B cell (primary cell): ENCODE measurements around the gene HOXC13. TPM values are rescaled to one million over a fixed set of nuclear protein-coding genes. Genes with fewer than 3 reads are reported as not detected.
A peak's percentile ranks its signal among the peaks of the same experiment; 100 is the strongest.

Experiments
- ATAC-seq: fragments of 200-7000 bp; cut with Tn5 transposase; one replicate; pipeline ENCODE4 v1.10.0; 2021; ENCODE audit warnings: low read depth, mild to moderate bottlenecking, moderate number of reproducible peaks, moderate library complexity
- CTCF ChIA-PET: fragments of 350-600 bp; sonication (Branson Sonifier 250); formaldehyde crosslinking; loops from one replicate; lab custom pipeline; 2021; ENCODE audit warnings: antibody characterized with exemption, inconsistent platforms; lab: Charles Lee
- POLR2A ChIA-PET: fragments of 350-600 bp; sonication (Branson Sonifier 250); formaldehyde crosslinking; loops from one replicate; lab custom pipeline; 2021; ENCODE audit warnings: antibody characterized with exemption; lab: Charles Lee
- DNase-seq: peaks from one replicate; pipeline ENCODE4 v3.0.0; 2013
- H2AFZ ChIP-seq: 2 replicates; pipeline ENCODE4 v1.6.1; 2012; ENCODE audit warnings: mild to moderate bottlenecking, low read depth, low read length; ENCODE audit not compliant: insufficient read depth, poor library complexity, severe bottlenecking
- H3K27ac ChIP-seq, 2 donors: 1 replicate in 1 of 2; 2 replicates in 1 of 2; pipeline ENCODE4 v1.5.1; 2012 to 2013; ENCODE audit warnings: low read length in 2 of 2, mild to moderate bottlenecking in 2 of 2, moderate library complexity in 1 of 2
- H3K27me3 ChIP-seq, 4 experiments: fragments of 200-600 bp in 1 of 4; sonication (generic) in 1 of 4; replicated peaks in 1 of 4; 1 replicate in 2 of 4; 2 replicates in 2 of 4; pipeline versions ENCODE4 v1.6.1 to v1.7.0; 2013 to 2016; ENCODE audit warnings: low read length in 3 of 4, mild to moderate bottlenecking in 2 of 4, mixed read lengths in 1 of 4, moderate library complexity in 1 of 4; ENCODE audit not compliant: insufficient read depth in 4 of 4, control insufficient read depth in 3 of 4; ENCODE audit errors: control extremely low read depth in 1 of 4
- H3K36me3 ChIP-seq, 2 experiments: replicated peaks in 1 of 2; 1 replicate in 1 of 2; 2 replicates in 1 of 2; pipeline versions ENCODE4 v1.6.1 to v1.7.1; 2013; ENCODE audit warnings: low read length in 1 of 2; ENCODE audit not compliant: insufficient read depth in 2 of 2, control insufficient read depth in 1 of 2; ENCODE audit errors: control extremely low read depth in 1 of 2, extremely low read depth in 1 of 2
- H3K4me1 ChIP-seq, 2 donors: fragments of 200-600 bp in 1 of 2; sonication (generic) in 1 of 2; 1 replicate in 1 of 2; 2 replicates in 1 of 2; pipeline versions ENCODE4 v1.5.1 to v1.6.1; 2013 to 2017; ENCODE audit warnings: low read length in 2 of 2; ENCODE audit not compliant: control insufficient read depth in 2 of 2, insufficient read depth in 2 of 2
- H3K4me2 ChIP-seq: replicated peaks from 2 replicates; pipeline ENCODE3; 2012; ENCODE audit warnings: mild to moderate bottlenecking, low read depth, low read length; ENCODE audit not compliant: poor library complexity, severe bottlenecking
- H3K4me3 ChIP-seq, 5 experiments: fragments of 200-600 bp in 1 of 5; sonication (generic) in 1 of 5; 1 replicate in 3 of 5; 2 replicates in 2 of 5; pipeline versions ENCODE4 v1.5.1 to v1.7.0; 2011 to 2016; ENCODE audit warnings: low read length in 4 of 5, mild to moderate bottlenecking in 4 of 5, low read depth in 2 of 5, control low read depth in 1 of 5, moderate library complexity in 1 of 5; ENCODE audit not compliant: insufficient read depth in 1 of 5; ENCODE audit errors: control extremely low read depth in 1 of 5, extremely low read depth in 1 of 5
- H3K79me2 ChIP-seq: fragments of 200-600 bp; sonication (generic); one replicate; pipeline ENCODE4 v1.6.0; 2016; ENCODE audit warnings: low read length; ENCODE audit not compliant: control insufficient read depth, insufficient read depth
- H3K9ac ChIP-seq: fragments of 200-600 bp; sonication (generic); 2 replicates; pipeline ENCODE4 v1.6.1; 2017; ENCODE audit warnings: mild to moderate bottlenecking, low read length, moderate library complexity
- H3K9me3 ChIP-seq, 3 donors: one replicate each; pipeline versions ENCODE4 v1.6.1 to v1.7.1; 2013; ENCODE audit warnings: low read length in 2 of 3; ENCODE audit not compliant: control insufficient read depth in 2 of 3, insufficient read depth in 1 of 3; ENCODE audit errors: control extremely low read depth in 1 of 3
- H4K20me1 ChIP-seq: 2 replicates; pipeline ENCODE4 v1.6.0; 2012; ENCODE audit warnings: mild to moderate bottlenecking, low read length; ENCODE audit not compliant: insufficient read depth, control insufficient read depth, poor library complexity, severe bottlenecking
- H3K27ac Mint-ChIP-seq: one replicate; pipeline ENCODE4 v1.8.0; 2021; ENCODE audit warnings: mixed read lengths
- H3K27me3 Mint-ChIP-seq: one replicate; pipeline ENCODE4 v1.8.0; 2021; ENCODE audit warnings: mixed read lengths
- H3K4me1 Mint-ChIP-seq: one replicate; pipeline ENCODE4 v1.8.0; 2021; ENCODE audit warnings: mixed read lengths
- H3K4me3 Mint-ChIP-seq: one replicate; pipeline ENCODE4 v1.8.0; 2021; ENCODE audit warnings: mixed read lengths
- H3K9me3 Mint-ChIP-seq: one replicate; pipeline ENCODE4 v1.8.0; 2022; ENCODE audit warnings: mixed read lengths; ENCODE audit not compliant: insufficient read depth
- EZH2 ChIP-seq: IDR thresholded peaks from 2 replicates; pipeline ENCODE4 v1.6.1; 2012; ENCODE audit warnings: borderline replicate concordance, low read depth, mild to moderate bottlenecking, moderate library complexity, low read length; ENCODE audit not compliant: insufficient read depth, poor library complexity, severe bottlenecking
- WGBS: methylation state at CpG from one replicate; pipeline ENCODE4 v1.1.5; 2013; ENCODE audit warnings: missing lambda C conversion rate; ENCODE audit not compliant: insufficient coverage; 5-methylcytosine and 5-hydroxymethylcytosine counted together
- intact Hi-C: fragments of 100-400 bp; cut with micrococcal nuclease; formaldehyde crosslinking; loops from one replicate; pipeline ENCODE4 v1.10.0; 2022
- polyA plus RNA-seq: library from polyadenylated mRNA; depleted of rRNA; stranded (reverse); fragments of >200 nt; gene quantifications from 2 replicates; pipeline ENCODE4 v1.2.3, GENCODE V29; 2012
- total RNA-seq, 2 donors: library from RNA; stranded (reverse); fragments of 120-200 nt in 1 of 2; gene quantifications; 1 replicate in 1 of 2; 2 replicates in 1 of 2; pipeline versions ENCODE4 v1.2.3 to v1.2.4, GENCODE V29; 2013 to 2022
- TF ChIP-seq, protein P1 (sequence below): fragments of 200-600 bp; IDR thresholded peaks from one replicate; pipeline ENCODE4 v1.8.0; 2022; ENCODE audit warnings: antibody characterized with exemption, mild to moderate bottlenecking

Gene HOXC13
- total and polyA plus RNA-seq, 2 donors (not counting 1 experiment from before 2014, with no cell fraction given), result not detected

DNA sequence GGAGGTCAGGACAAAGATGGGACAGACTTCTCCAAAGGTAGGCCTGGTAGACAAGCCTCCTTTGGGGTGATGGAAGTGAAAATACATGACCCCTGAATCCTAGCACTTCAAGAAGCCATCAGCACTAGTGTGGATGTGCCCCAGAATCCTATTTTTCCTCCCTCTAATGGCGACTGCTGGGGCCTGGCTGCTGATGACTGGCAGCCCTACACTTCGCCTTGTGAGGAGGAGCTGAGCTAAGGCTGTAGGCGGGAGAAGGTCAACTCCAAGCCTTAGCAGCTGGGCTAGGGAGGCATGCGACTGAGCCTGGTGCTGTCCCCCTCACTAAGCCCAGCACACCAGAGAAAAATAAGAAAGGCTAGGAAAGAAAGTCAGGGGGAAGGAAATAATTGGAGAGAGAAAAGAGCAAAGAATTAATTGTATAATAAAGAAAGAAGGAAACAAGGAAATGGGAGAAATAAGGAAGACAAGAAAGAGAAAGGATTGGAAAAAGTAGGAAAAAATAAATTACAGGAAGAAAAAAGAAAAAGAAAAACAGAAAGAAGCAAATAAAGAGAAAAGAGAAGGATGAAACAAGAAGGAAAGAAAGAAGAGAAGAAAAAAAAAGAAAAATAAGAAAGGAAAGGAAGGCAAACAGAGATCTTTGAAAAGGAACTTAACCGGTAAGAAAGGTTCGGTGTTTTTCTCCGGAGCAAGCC, 41.6 kb downstream of the HOXC13 start:
- Histone ChIP-seq H3K9me3 (peaks cover 0 to 78% (median 16%) of the 10 kb centered on the region in 3 donors), H3K27ac (no peak overlapping the region), H3K4me1 (peaks cover 22 to 31% of the 10 kb centered on the region in 2 donors), H2AFZ (no peak overlapping the region), H3K27me3 (peaks cover 0 to 97% (median 89%) of the 10 kb centered on the region in 4 experiments), H4K20me1 (no peaks in the 10 kb centered on the region), H3K79me2 (no peaks in the 10 kb centered on the region), H3K9ac (no peak overlapping the region), H3K4me3 (peak overlapping the region in 1 of 5 experiments; percentile 3), H3K36me3 (no peaks in the 10 kb centered on the region), H3K4me2 (no peak overlapping the region)
- no peak for DNase-seq
- intact Hi-C loops, result no loop called here
- CTCF ChIA-PET, result interaction anchor here (1.5 kb wide), 1 partner anchor 22 kb away, joined by 4 read pairs; no protein-coding TSS in a partner anchor
- Mint-ChIP-seq H3K27me3 (peaks cover 82% of the 10 kb centered on the region), H3K9me3 (no peaks in the 10 kb centered on the region), H3K4me1 (peaks cover 10% of the 10 kb centered on the region), H3K4me3 (no peak overlapping the region), H3K27ac (no peak overlapping the region)
- no peak for ATAC-seq
- 10% methylated on average over 5 of the region's 7 CpGs for WGBS
- TF ChIP-seq EZH2, result no peak
- TF ChIP-seq, protein P1, sequence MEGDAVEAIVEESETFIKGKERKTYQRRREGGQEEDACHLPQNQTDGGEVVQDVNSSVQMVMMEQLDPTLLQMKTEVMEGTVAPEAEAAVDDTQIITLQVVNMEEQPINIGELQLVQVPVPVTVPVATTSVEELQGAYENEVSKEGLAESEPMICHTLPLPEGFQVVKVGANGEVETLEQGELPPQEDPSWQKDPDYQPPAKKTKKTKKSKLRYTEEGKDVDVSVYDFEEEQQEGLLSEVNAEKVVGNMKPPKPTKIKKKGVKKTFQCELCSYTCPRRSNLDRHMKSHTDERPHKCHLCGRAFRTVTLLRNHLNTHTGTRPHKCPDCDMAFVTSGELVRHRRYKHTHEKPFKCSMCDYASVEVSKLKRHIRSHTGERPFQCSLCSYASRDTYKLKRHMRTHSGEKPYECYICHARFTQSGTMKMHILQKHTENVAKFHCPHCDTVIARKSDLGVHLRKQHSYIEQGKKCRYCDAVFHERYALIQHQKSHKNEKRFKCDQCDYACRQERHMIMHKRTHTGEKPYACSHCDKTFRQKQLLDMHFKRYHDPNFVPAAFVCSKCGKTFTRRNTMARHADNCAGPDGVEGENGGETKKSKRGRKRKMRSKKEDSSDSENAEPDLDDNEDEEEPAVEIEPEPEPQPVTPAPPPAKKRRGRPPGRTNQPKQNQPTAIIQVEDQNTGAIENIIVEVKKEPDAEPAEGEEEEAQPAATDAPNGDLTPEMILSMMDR, result peak; percentile 37
- POLR2A ChIA-PET, result no interaction called here
